Right hindlimb (tissue), 1 donor: ENCODE data around the gene TUBB4B.

Source experiments
- DNase-seq: peaks from one replicate; pipeline ENCODE4 v3.0.0-alpha.2; 2018

Gene TUBB4B

GRCh38 chr9:137240841-137241489, at the start of gene TUBB4B:
TSS of gene TUBB4B (plus strand) at chr9:137241287. CDS start at chr9:137241361, 74 bp downstream.
- DNase-seq: peak; percentile 100

- DNase-seq: no peak
Observed at GRCh38 chr9:137191691-137192447, 49.2 kb upstream of the TUBB4B start.

- DNase-seq: no peak
Observed at GRCh38 chr9:137192448-137192780, 48.7 kb upstream of the TUBB4B start.

GRCh38 chr9:137192859-137193258, 48.2 kb upstream of the TUBB4B start:
- no peak for DNase-seq

- no peak for DNase-seq
Observed at GRCh38 chr9:137193771-137194170, 47.3 kb upstream of the TUBB4B start.

- DNase-seq: no peak
Observed at GRCh38 chr9:137194388-137194787, 46.7 kb upstream of the TUBB4B start.

GRCh38 chr9:137194909-137195308, 46.2 kb upstream of the TUBB4B start:
- no peak for DNase-seq

- DNase-seq: no peak
Observed at GRCh38 chr9:137195525-137196220, 45.4 kb upstream of the TUBB4B start.

- no peak for DNase-seq
Observed at GRCh38 chr9:137198051-137198901, 42.8 kb upstream of the TUBB4B start.

- no peak for DNase-seq
Observed at GRCh38 chr9:137198902-137199283, 42.2 kb upstream of the TUBB4B start.

GRCh38 chr9:137199411-137200121, 41.5 kb upstream of the TUBB4B start:
- no peak for DNase-seq

GRCh38 chr9:137200311-137201204, 40.5 kb upstream of the TUBB4B start, which contains the start of gene TPRN:
TSS of gene TPRN (minus strand) at chr9:137200741. CDS start at chr9:137200711, 30 bp downstream.
- DNase-seq: peak; percentile 99

GRCh38 chr9:137201205-137201868, 39.8 kb upstream of the TUBB4B start:
- no peak for DNase-seq

- DNase-seq: no peak
Observed at GRCh38 chr9:137202966-137203365, 38.1 kb upstream of the TUBB4B start.

GRCh38 chr9:137204731-137205125, 36.4 kb upstream of the TUBB4B start:
- DNase-seq: no peak

GRCh38 chr9:137205126-137206069, 35.7 kb upstream of the TUBB4B start, which contains the start of the genes NDOR1 and TMEM203:
TSS of gene NDOR1 (plus strand) at chr9:137205700. CDS start at chr9:137205778, 78 bp downstream.
TSS of gene TMEM203 (minus strand) at chr9:137205648. CDS start at chr9:137205414, 234 bp downstream.
- DNase-seq: peak; percentile 93

- no peak for DNase-seq
Observed at GRCh38 chr9:137206602-137207001, 34.5 kb upstream of the TUBB4B start.

- DNase-seq: no peak
Observed at GRCh38 chr9:137211532-137211931, 29.6 kb upstream of the TUBB4B start.

GRCh38 chr9:137212520-137212919, 28.6 kb upstream of the TUBB4B start:
- DNase-seq: no peak
